Brain microvascular endothelial cell (primary cell): ENCODE results near the gene LNX2.

ENCODE experiments used
- DNase-seq: peaks from one replicate; pipeline ENCODE4 v3.0.0-alpha.2; 2020
- H3K27ac ChIP-seq: fragments of 250-450 bp; sonication (Bioruptor Pico); 2 replicates; pipeline ENCODE4 v1.5.1; 2020; ENCODE audit warnings: mild to moderate bottlenecking, moderate library complexity
- H3K27me3 ChIP-seq: fragments of 250-450 bp; sonication (Bioruptor Pico); replicated peaks from 2 replicates; pipeline ENCODE4 v1.5.1; 2020; ENCODE audit warnings: mild to moderate bottlenecking
- H3K36me3 ChIP-seq: fragments of 250-450 bp; sonication (Bioruptor Pico); replicated peaks from 2 replicates; pipeline ENCODE4 v1.5.1; 2020; ENCODE audit warnings: mild to moderate bottlenecking
- H3K4me3 ChIP-seq: 2 replicates; pipeline ENCODE4 v1.5.1; 2011; ENCODE audit warnings: low read depth, mild to moderate bottlenecking, control low read depth, low read length, moderate library complexity
- in situ Hi-C: cut with HindIII; loops from 2 replicates; pipeline ENCODE4 v1.10.0; 2017; ENCODE audit warnings: low sequenced_read_pairs, low pct_ligation_motif_present
- TF ChIP-seq, protein P1 (sequence below): IDR thresholded peaks from 2 replicates; pipeline ENCODE4 v1.5.1; 2011; ENCODE audit warnings: low read depth, mild to moderate bottlenecking, moderate library complexity, low read length, control low read depth, inconsistent platforms; ENCODE audit errors: missing control alignments

LNX2 gene

DNA sequence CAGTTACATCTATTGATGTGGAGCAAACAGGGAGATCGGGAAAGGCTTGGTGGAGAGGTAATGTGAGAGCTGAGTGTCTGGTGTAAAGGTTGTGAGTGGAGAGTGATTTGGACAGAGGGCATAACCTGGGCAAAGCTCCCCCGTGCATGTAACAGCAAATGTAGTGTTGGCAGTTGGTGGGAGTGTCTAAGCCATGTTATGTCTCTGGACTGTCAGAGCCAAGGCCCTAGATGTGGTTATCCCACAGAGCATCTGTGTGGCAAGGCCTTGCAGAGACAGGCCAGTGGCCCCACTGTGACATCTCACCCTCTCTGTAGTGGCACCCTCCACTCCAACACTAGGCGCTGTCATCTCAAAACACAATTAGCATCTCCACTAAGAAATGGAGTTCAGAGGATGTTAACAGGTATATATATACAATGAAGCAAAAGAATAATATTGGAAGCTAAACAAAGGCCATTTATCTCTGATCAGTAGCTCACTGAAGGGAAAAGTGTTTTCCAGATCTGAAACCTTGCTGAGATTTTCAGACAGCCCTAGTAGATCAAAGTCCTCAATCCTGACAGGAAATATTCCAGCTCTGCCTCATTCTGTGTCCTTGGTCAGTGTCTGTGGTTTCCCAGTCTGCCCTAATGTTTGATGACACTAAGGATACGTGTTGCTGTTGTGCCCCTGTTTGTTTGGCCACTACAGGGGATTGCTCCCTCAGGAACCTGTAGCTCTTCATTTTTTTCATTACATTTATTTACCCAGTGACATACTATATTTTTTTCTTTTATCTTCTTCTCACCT, 21.6 kb upstream of the LNX2 start:
- TF ChIP-seq, protein P1, sequence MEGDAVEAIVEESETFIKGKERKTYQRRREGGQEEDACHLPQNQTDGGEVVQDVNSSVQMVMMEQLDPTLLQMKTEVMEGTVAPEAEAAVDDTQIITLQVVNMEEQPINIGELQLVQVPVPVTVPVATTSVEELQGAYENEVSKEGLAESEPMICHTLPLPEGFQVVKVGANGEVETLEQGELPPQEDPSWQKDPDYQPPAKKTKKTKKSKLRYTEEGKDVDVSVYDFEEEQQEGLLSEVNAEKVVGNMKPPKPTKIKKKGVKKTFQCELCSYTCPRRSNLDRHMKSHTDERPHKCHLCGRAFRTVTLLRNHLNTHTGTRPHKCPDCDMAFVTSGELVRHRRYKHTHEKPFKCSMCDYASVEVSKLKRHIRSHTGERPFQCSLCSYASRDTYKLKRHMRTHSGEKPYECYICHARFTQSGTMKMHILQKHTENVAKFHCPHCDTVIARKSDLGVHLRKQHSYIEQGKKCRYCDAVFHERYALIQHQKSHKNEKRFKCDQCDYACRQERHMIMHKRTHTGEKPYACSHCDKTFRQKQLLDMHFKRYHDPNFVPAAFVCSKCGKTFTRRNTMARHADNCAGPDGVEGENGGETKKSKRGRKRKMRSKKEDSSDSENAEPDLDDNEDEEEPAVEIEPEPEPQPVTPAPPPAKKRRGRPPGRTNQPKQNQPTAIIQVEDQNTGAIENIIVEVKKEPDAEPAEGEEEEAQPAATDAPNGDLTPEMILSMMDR: no peak
- Histone ChIP-seq H3K27ac (no peak overlapping the region), H3K36me3 (no peaks in the 10 kb centered on the region), H3K27me3 (no peaks in the 10 kb centered on the region), H3K4me3 (no peak overlapping the region)
- no peak for DNase-seq
- in situ Hi-C loops: no loop called here

DNA sequence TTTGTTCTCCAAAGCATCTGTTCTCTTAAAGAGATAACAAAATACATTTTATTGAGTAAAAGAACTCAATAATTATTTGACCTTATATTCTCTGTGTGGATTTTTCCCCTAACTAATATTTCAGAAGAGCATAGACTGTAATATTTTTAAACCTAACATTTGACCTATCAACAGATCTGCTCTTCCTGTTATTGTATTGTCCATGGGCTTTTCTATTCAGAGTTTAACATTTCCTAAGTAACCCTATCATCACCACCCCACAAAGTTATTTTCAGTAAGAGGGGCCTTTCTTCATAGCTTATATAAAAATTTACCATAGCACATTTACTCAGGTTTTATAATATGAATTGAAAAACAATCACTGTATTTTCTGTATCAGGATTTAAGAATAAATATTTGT, 18.9 kb upstream of the LNX2 start:
- no peaks in the 10 kb centered on the region for H3K27me3 ChIP-seq

DNA sequence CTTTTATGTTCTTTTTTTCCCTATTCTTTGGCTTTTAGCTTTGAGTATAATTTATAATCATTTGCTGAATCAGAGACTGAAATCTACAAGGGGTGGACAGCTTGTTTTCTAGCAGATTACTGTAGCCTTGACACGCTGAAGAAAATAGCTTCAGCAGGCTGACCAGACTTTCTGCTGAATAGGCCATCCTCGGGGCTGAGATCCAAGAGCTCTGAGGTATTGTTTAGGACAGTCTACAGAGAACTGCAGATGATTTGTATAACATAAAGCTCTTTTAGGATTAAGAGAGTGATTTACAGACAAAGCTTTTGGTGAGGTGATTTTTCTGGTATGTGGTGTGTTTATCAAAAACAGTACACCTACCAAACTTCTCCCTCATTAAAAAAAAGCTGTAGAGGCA, 18.2 kb upstream of the LNX2 start:
- in situ Hi-C loops: no loop called here
- H3K4me3 ChIP-seq: no peak overlapping the region
- no peaks in the 10 kb centered on the region for H3K36me3 ChIP-seq
- no peak for DNase-seq
- H3K27ac ChIP-seq: no peak overlapping the region
- H3K27me3 ChIP-seq: no peaks in the 10 kb centered on the region
- TF ChIP-seq, protein P1: no peak

More for the DNA sequence above, 18.9 kb upstream of the LNX2 start:
- no peaks in the 10 kb centered on the region for H3K36me3 ChIP-seq
- H3K27ac ChIP-seq: no peak overlapping the region
- in situ Hi-C loops: no loop called here
- TF ChIP-seq, protein P1: no peak
- no peak overlapping the region for H3K4me3 ChIP-seq
- no peak for DNase-seq

DNA sequence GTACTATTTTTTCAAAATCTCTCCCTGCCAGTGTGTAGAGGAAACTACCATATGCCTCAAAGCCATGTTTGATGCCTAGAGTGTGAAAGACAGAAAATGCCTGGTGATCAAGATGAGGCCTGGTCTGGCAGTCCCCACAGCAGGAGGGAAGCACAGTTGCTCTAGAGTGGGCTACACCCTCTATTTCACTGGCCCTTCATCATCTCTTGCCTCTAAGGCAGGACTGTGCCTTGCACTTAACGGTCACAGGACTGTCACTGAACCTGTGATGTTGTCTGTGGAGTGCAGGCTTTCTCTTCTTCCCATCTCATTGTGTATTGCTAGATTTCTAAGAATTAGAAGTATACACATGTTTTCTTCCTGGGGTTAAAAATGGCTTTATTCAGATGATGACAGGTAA, 17.7 kb upstream of the LNX2 start:
- TF ChIP-seq, protein P1: no peak
- no peak for DNase-seq
- Histone ChIP-seq H3K36me3 (no peaks in the 10 kb centered on the region), H3K27ac (no peak overlapping the region), H3K4me3 (no peak overlapping the region), H3K27me3 (no peaks in the 10 kb centered on the region)
- in situ Hi-C loops: no loop called here

DNA sequence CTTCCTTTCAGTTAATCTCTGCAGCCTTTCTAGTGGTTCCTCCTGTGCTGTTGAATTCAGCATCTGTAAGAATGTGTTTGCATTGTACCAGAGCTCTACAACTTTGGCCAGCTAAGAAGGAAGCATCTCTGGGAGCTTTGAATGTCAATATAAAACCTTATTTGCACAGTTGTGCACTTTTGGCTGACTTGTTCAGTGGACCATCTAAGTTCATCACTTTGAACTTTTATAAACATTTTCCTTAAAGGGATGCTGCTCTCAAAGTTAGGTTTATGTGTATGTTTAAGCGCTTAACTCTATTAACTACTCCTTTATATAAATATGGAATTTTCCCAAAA, 16.9 kb upstream of the LNX2 start:
- DNase-seq: no peak
- H3K36me3 ChIP-seq: no peaks in the 10 kb centered on the region
- in situ Hi-C loops: no loop called here
- no peaks in the 10 kb centered on the region for H3K27me3 ChIP-seq
- H3K27ac ChIP-seq: no peak overlapping the region
- TF ChIP-seq, protein P1: no peak
- H3K4me3 ChIP-seq: no peak overlapping the region
